Measurements from ENCODE around the gene CDC14A. TPM values are rescaled to one million over a fixed set of nuclear protein-coding genes. Genes with fewer than 3 reads are reported as not detected.

Gene CDC14A
- total RNA-seq, 1 experiment from 2014 or later = 4.6 TPM

GRCh38 chr1:100448366-100448765 is 96.1 kb downstream of the CDC14A start:
- no peak for DNase-seq (ENCODE audit: low read depth)

GRCh38 chr1:100449477-100449876 is 97.2 kb downstream of the CDC14A start:
- no peak for DNase-seq (ENCODE audit: low read depth)

- DNase-seq (ENCODE audit: low read depth) = no peak
These were observed 100.3 kb downstream of the CDC14A start for GRCh38 chr1:100452641-100453040.

- no peak for DNase-seq (ENCODE audit: low read depth)
These were observed 103.3 kb downstream of the CDC14A start for GRCh38 chr1:100455478-100456072.

- DNase-seq (ENCODE audit: low read depth) = no peak
These were observed 104.6 kb downstream of the CDC14A start for GRCh38 chr1:100456880-100457279.

GRCh38 chr1:100457683-100458082 is 105.4 kb downstream of the CDC14A start:
- no peak for DNase-seq (ENCODE audit: low read depth)

GRCh38 chr1:100458661-100459357 is 106.5 kb downstream of the CDC14A start:
- no peak for DNase-seq (ENCODE audit: low read depth)

GRCh38 chr1:100459358-100460114 is 107.2 kb downstream of the CDC14A start:
- peak; percentile 87 for DNase-seq (ENCODE audit: low read depth)

- DNase-seq (ENCODE audit: low read depth) = peak; percentile 23
These were observed 108.9 kb downstream of the CDC14A start for GRCh38 chr1:100461222-100461621.

GRCh38 chr1:100462326-100463025 is 110.2 kb downstream of the CDC14A start:
- no peak for DNase-seq (ENCODE audit: low read depth)

- DNase-seq (ENCODE audit: low read depth) = peak; percentile 79
These were observed 111.6 kb downstream of the CDC14A start for GRCh38 chr1:100463791-100464424.

GRCh38 chr1:100469578-100469977 is 117.3 kb downstream of the CDC14A start:
- no peak for DNase-seq (ENCODE audit: low read depth)

GRCh38 chr1:100474834-100475233 is 122.5 kb downstream of the CDC14A start:
- no peak for DNase-seq (ENCODE audit: low read depth)

GRCh38 chr1:100476735-100477290 is 124.5 kb downstream of the CDC14A start:
- no peak for DNase-seq (ENCODE audit: low read depth)

GRCh38 chr1:100478816-100479215 is 126.5 kb downstream of the CDC14A start:
- no peak for DNase-seq (ENCODE audit: low read depth)

GRCh38 chr1:100479620-100480338 is 127.5 kb downstream of the CDC14A start:
- DNase-seq (ENCODE audit: low read depth) = no peak

- DNase-seq (ENCODE audit: low read depth) = no peak
These were observed 129.0 kb downstream of the CDC14A start for GRCh38 chr1:100481303-100481702.

GRCh38 chr1:100482167-100482566 is 129.9 kb downstream of the CDC14A start:
- DNase-seq (ENCODE audit: low read depth) = no peak

- DNase-seq (ENCODE audit: low read depth) = no peak
These were observed 130.4 kb downstream of the CDC14A start for GRCh38 chr1:100482748-100483147.

- DNase-seq (ENCODE audit: low read depth) = no peak
These were observed 130.9 kb downstream of the CDC14A start for GRCh38 chr1:100483230-100483629.

- no peak for DNase-seq (ENCODE audit: low read depth)
These were observed 133.6 kb downstream of the CDC14A start for GRCh38 chr1:100485855-100486258.

All from Daoy (cell line).